ENCODE measurements around the gene SGTB.
"Not testable (repeated sequence)": the region's sequence is repeated elsewhere in the genome, so short reads cannot be mapped to it uniquely, and the experiment has no call there.

SGTB gene

DNA sequence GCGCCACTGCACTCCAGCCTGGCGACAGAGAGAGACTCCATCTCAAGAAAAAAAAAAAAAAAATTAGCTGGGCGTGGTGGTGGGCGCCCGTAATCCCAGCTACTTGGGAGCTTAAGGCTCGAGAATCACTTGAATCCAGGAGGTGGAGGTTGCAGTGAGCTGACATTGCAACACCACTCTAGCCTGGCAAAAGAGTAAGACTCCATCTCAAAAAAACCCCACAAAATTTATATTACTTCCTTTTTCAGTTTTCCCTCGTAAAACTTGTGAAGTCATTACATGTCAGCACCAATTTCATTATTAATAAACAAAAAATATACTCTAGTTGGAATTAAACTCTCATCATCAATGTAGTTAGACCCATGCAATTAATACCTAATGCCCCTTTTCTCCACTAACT, 53.2 kb downstream of the SGTB start:
- no peak for DNase-seq (ENCODE audit: low read depth in 2 of 2)

DNA sequence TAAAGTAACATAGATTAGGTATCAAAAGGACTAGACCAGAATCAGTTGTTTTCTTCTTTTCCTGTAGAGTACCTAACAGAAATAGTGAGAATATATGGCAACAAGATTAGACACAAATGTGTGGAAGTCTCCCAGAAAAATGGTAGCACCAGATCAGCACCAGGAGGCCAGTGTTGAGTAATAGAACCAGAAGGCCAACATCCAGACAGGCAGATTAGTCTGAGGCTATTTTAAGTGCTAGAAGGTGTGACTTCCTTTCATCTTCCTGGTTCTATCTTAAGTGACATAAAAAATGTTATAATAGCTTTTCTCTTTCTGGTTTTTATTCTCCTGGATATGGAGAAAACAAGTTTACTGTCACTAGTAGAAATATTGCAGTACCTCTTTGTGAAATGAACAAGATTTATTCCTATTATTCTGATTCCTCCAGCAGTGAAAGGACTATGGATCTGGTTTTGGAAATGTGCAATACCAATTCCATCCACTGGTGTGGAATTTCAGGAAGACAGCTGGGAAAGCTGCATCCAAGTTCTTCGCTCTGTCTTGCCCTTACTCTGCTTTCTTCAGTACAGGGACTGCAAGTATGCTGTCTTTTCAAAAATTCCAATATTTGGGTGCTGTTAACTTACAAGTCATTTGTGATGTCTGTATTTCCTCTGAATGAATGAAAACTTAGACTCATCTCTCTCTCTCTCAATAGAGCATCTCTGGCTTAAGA, 57.9 kb downstream of the SGTB start:
- no peak for DNase-seq (ENCODE audit: low read depth in 2 of 2)

DNA sequence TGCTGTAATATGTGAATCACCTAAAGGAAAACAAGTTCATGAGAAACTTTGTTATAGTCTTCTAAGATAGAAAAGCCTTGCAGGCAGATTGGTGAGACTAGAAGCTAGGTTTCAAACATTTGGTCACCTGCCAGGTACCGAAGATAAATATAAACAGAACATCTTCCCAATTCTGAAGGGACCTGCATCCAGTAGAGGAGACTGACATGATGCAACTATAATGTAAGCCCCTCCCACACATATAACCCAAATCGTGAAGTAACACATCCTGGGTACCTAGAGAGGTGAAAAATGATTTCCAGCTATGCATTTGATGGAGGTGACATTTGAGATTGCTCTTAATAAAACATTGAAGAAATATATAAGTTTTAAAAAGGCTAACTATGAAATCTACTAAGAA, 67.2 kb downstream of the SGTB start:
- DNase-seq (ENCODE audit: low read depth in 2 of 2): no peak

DNA sequence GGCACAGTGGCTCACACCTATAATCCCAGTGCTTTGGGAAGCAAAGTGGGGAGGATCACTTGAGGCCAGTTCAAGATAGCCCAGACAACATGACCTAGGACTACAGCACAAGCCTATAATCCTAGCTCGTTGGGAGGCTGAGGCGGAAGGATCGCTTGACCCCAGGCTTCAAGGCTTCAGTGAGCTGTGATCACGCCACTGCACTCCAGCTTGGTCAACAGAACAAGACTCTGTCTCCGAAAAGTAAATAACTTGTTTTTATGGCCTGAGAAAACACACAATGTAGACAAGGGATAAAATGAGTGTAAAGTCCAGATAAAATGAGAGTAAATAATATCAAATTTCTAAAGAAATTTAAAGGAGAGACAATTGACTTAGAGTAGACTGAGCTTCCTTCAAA, 70.8 kb downstream of the SGTB start:
- DNase-seq (ENCODE audit: low read depth in 2 of 2): no peak

DNA sequence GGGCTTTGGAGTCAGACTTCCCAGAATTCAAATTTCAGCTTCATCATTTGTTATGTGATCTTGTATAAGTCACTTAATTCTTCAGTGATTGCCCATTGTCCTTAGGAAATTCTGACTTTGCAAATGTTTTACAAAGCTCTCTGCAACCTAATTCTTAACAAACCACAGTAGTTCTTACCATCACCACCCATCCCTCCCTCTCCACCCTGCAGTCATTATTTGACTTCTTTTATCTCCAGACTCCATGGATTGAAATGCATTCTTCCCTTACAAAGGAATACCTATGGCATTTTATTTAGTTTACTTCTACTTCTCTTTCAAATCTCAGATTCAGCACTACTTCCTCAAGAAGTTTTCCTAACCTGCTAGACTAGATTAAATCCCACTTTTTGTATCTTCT, 74.0 kb downstream of the SGTB start:
- DNase-seq (ENCODE audit: low read depth in 2 of 2): no peak

DNA sequence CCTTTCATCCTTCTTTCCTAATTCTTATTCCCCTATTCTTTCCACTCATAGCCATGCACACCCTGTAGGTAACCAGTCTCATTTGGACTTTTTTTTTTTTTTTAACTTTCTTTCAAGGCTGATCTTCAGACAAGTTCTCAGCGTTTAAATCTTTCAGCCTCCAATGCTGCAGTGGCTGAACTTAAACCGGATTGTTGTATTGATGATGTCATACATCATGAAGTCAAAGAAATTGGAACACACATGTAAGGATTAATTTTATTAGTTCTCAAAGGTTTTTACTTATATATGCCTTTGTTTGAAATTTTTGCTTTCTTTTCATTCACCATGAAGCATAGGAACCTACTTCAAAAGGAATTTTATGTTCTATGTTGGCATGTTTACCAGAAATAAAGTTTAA, 75.0 kb downstream of the SGTB start:
- no peak for DNase-seq (ENCODE audit: low read depth in 2 of 2)

DNA sequence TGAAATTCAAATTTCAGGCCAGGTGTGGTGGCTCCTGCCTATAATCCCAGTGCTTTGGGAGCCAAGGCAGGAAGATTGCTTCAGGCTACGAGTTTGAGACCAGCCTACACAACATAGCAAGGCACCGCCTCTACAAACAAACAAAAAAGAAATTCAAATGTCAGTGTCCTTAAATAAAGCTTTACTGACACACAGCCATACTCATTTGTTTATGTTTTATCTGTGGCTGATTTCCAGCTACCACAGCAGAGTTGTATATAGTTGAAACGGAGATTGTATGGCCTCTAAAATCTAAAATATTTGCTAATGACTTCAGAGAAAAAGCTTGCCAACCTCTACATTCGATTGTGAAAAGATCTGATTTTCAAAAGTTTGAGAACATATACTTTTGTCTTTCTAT, 81.7 kb downstream of the SGTB start:
- no peak for DNase-seq (ENCODE audit: low read depth in 2 of 2)

DNA sequence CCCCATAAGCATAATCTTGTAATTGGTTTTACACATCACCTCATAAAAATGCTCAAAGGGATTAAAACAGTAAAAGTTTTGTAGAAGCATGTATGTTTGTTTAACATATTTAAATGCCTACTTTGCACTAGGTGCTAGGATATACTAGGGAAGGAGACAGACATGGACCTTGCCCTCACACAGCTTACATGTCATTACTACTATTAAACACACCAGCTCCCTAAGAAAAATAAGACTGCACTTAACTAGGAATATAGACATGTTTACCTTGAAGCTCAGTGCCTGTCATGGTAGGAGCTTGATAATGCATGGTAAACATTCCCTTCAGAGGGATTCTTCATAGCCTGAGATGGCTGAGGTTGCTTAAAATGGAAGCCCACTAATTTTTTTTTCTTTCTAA, 90.9 kb downstream of the SGTB start:
- DNase-seq (ENCODE audit: low read depth in 2 of 2): no peak

DNA sequence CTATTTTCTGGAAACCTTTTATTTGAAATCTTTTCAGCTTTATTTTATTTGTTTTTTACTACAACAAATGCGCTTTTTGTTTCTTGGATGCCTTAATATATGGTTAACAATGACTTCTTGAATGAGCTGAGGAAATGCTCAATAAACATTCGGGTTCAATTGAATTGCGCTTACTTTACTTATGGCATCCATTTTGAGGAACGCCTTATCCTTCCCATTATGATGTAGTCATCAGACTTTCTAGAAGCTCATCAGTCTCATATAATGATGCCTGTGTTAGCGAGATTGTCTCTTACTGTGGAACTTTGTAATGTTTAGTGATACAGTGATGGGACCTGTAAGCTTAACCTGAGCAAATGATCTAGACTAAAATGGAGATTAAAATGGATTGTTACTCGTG, 96.2 kb downstream of the SGTB start:
- DNase-seq (ENCODE audit: low read depth in 2 of 2): no peak

DNA sequence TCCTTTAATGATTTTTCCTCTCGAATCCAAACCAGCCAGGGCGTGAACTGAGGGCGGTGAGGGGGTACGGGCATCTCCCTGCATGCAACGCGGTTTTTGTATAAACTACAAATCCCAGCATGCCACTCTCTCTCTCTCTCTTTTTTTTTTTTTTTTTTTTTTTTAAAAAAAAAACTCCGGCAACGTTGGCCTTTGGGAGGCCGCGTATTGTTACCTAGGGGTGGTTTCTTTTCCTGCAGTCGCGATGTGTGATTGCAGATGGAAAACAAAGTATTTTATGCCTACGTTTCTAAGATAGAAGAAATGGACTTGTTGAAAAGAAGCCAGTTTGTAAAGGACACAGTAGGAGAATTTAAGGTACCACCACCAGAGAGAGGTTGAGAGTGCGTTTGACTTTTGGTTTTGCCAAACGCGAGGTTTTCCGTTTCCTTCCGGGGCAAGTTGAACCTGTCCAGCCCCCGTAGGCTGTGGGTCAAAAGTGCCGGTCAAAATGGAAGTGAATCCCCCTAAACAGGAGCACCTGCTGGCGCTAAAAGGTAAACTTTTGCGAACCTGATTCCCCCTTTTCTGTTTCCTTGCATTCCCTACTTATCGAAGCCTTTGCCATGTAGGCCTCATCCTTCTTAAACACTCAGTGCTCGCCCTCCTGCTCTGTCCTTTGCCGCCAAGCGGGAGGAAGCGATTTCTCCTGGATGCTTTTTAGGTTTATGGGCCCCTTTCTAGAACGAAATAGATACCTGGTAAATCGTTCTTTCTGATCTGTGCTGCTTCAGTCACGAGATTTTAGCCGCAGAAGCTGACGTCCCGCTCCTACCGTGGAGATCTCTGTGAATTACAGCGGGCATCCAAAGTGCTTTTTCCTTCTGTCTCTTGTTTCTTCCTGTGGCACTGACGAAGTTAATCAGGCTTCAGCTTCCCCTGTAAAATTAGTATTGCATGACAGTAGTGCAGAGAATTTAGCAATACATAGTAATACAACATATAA, 97.0 kb downstream of the SGTB start, which contains the start of the genes SHLD3 and TRAPPC13:
Gene SHLD3, plus strand, starts transcription at position 457 of the 985 bp plus-strand sequence. CDS start 4,561 bp downstream, outside the sequence.
Gene TRAPPC13, plus strand, starts transcription at position 457 of the 985 bp plus-strand sequence. Its CDS starts 34 bp downstream, at position 491.
- DNase-seq (ENCODE audit: low read depth in 2 of 2): peak; percentile 64 to 68

DNA sequence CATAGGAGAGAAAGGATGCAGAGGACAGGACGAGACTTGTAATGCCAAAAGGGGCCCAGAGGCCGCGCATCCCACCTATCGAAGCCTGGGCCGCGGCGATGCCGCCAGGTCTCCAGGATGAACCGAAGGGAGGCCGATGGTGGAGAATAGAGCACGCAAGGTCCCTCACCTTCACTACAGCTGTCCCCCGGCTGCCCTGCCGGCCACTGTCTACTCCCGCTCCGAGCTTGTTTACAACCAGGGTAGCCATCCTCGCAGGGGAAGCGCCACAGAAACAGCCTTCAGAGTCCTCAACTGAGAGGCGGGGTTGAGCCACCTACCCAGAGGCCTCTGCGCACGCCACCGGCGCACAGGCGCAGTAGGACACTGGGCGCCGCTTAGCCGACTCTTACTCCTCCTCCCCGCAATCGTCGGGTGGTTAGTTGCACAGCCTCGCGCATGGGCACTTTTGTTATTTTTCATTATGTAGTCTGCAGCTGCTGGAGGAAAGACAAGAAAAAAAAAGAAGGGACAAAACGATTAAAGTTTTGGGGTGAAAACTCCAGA, 97.8 kb downstream of the SGTB start, which contains the start of gene TRIM23:
Gene TRIM23, minus strand, starts transcription at position 309 of the 546 bp plus-strand sequence. Its CDS starts 59 bp downstream, at position 250.
- peak; percentile 80 to 84 for DNase-seq (ENCODE audit: low read depth in 2 of 2)

DNA sequence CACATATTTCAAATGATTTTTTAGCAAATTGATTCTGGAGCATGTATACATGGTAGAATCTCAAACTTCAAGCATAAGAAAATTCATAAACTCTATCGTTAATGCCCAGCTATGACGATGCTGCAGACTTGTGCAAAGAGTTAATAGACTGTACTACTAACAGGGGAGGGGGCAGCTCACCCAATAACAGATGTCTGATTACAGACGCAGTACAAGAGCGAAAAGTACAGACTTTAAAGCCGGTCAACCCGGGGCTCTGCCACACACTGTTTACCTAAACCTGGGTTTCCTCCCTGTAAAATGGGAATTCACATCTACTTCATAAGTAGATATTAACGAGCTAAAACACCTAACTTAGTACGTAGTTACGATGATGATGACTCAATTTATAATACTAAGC, 98.4 kb downstream of the SGTB start:
- DNase-seq (ENCODE audit: low read depth in 2 of 2): no peak

DNA sequence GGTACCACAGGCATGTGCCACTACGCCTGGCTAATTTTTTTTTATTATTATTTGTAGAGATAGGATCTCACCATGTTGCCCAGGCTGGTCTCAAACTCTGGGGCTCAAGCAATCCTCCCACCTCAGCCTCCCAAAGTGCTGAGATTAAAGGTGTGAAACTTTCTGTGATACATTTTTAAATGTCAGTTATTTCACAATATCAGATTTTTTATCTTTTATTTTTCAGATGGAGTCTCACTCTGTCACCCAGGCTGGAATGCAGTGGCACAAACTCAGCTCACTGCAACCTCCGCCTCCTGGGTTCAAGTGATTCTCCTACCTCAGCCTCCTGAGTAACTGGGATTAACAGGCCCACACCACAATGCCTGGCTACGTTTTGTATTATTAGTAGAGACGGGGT, 99.9 kb downstream of the SGTB start:
- DNase-seq (ENCODE audit: low read depth in 2 of 2): not testable (repeated sequence)

DNA sequence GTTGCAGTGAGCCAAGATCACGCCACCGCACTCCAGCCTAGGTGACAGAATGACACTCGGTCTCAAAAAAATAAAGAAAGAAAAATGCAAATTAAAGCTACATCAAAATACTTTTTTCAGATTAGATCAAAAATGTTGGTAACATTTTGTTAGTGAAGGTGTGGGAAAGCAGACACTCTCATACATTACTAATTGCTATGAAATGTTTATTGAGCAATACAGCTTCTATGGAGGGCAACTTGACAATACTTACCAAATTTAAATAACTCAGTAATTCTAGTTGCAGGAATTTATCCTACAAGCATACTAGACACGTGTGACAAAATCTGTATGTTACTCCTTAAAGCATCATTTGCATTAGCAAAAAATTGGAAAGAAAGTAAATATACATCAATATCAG, 101.9 kb downstream of the SGTB start:
- no peak for DNase-seq (ENCODE audit: low read depth in 2 of 2)
